H9 (cell line): ENCODE data around the gene ZNF792. TPM values are rescaled to one million over a fixed set of nuclear protein-coding genes. Genes with fewer than 3 reads are reported as not detected.

ENCODE experiments used
- DNase-seq: peaks from one replicate; pipeline ENCODE4 v3.0.0-alpha.2; 2017
- H2AFZ ChIP-seq: one replicate; pipeline ENCODE4 v1.6.1; 2013; ENCODE audit warnings: mild to moderate bottlenecking, low read length, control low read depth, moderate library complexity
- H2AK5ac ChIP-seq: 2 replicates; pipeline ENCODE4 v1.6.1; 2013; ENCODE audit warnings: low read length, control low read depth, mixed read lengths; ENCODE audit not compliant: insufficient read length
- H2BK120ac ChIP-seq: one replicate; pipeline ENCODE4 v1.6.1; 2013; ENCODE audit warnings: low read depth, mild to moderate bottlenecking, low read length, control low read depth, inconsistent platforms; ENCODE audit not compliant: poor library complexity, severe bottlenecking
- H2BK12ac ChIP-seq: 2 replicates; pipeline ENCODE4 v1.6.1; 2013; ENCODE audit warnings: low read length, control low read depth, mixed read lengths, low read depth; ENCODE audit not compliant: insufficient read length
- H2BK15ac ChIP-seq: 2 replicates; pipeline ENCODE4 v1.6.1; 2013; ENCODE audit warnings: low read depth, low read length, control low read depth
- H2BK20ac ChIP-seq: one replicate; pipeline ENCODE4 v1.6.1; 2013; ENCODE audit warnings: low read depth, mild to moderate bottlenecking, low read length, control low read depth, inconsistent platforms; ENCODE audit not compliant: poor library complexity, severe bottlenecking
- H2BK5ac ChIP-seq: 2 replicates; pipeline ENCODE4 v1.6.1; 2013; ENCODE audit warnings: low read length, control low read depth, mixed read lengths; ENCODE audit not compliant: insufficient read length
- H3K14ac ChIP-seq: 2 replicates; pipeline ENCODE4 v1.6.1; 2013; ENCODE audit warnings: low read length, control low read depth; ENCODE audit not compliant: insufficient read depth
- H3K18ac ChIP-seq: 2 replicates; pipeline ENCODE4 v1.6.1; 2013; ENCODE audit warnings: low read depth, mild to moderate bottlenecking, mixed read lengths, low read length, control low read depth; ENCODE audit not compliant: insufficient read length
- H3K23ac ChIP-seq: 2 replicates; pipeline ENCODE4 v1.6.1; 2013; ENCODE audit warnings: low read length, control low read depth, mixed read lengths, low read depth; ENCODE audit not compliant: insufficient read length
- H3K23me2 ChIP-seq: 2 replicates; pipeline ENCODE4 v1.6.1; 2013; ENCODE audit warnings: low read depth, mild to moderate bottlenecking, mixed read lengths, low read length, control low read depth; ENCODE audit not compliant: insufficient read length, poor library complexity, severe bottlenecking
- H3K27ac ChIP-seq: 2 replicates; pipeline ENCODE4 v1.5.1; 2013; ENCODE audit warnings: low read length, control low read depth, mixed read lengths, low read depth; ENCODE audit not compliant: insufficient read length
- H3K27me3 ChIP-seq: 2 replicates; pipeline ENCODE4 v1.6.1; 2013; ENCODE audit warnings: low read length, control low read depth, inconsistent platforms; ENCODE audit not compliant: insufficient read depth
- H3K4ac ChIP-seq: 2 replicates; pipeline ENCODE4 v1.6.1; 2013; ENCODE audit warnings: low read depth, mild to moderate bottlenecking, control low read depth, inconsistent platforms, low read length, moderate library complexity
- H3K4me1 ChIP-seq: 2 replicates; pipeline ENCODE4 v1.6.1; 2013; ENCODE audit warnings: low read length, control low read depth, inconsistent platforms; ENCODE audit not compliant: insufficient read depth
- H3K4me2 ChIP-seq: 2 replicates; pipeline ENCODE4 v1.6.1; 2013; ENCODE audit warnings: low read length, control low read depth, mixed read lengths; ENCODE audit not compliant: insufficient read length, insufficient read depth
- H3K56ac ChIP-seq: 2 replicates; pipeline ENCODE4 v1.6.1; 2013; ENCODE audit warnings: low read depth, mild to moderate bottlenecking, mixed read lengths, low read length, control low read depth; ENCODE audit not compliant: insufficient read length
- H3K79me1 ChIP-seq: 2 replicates; pipeline ENCODE4 v1.6.1; 2013; ENCODE audit warnings: low read depth, mild to moderate bottlenecking, moderate library complexity, low read length, control low read depth, inconsistent platforms; ENCODE audit not compliant: insufficient read depth, poor library complexity, severe bottlenecking
- H3K79me2 ChIP-seq: 2 replicates; pipeline ENCODE4 v1.6.1; 2013; ENCODE audit warnings: low read length, control low read depth, inconsistent platforms; ENCODE audit not compliant: insufficient read depth
- H3K9ac ChIP-seq: 2 replicates; pipeline ENCODE4 v1.6.1; 2013; ENCODE audit warnings: low read length, control low read depth, mixed read lengths; ENCODE audit not compliant: insufficient read length; ENCODE audit errors: extremely low read depth
- H3K9me3 ChIP-seq: one replicate; pipeline ENCODE4 v1.6.1; 2013; ENCODE audit warnings: low read depth, low read length, inconsistent platforms; ENCODE audit not compliant: control insufficient read depth
- H3T11ph ChIP-seq: one replicate; pipeline ENCODE4 v1.6.1; 2013; ENCODE audit warnings: mild to moderate bottlenecking, low read length, control low read depth, inconsistent platforms
- H4K20me1 ChIP-seq: one replicate; pipeline ENCODE4 v1.6.1; 2013; ENCODE audit not compliant: control insufficient read depth, insufficient read length, insufficient read depth
- H4K5ac ChIP-seq: 2 replicates; pipeline ENCODE4 v1.6.1; 2013; ENCODE audit warnings: low read depth, mild to moderate bottlenecking, mixed read lengths, low read length, control low read depth; ENCODE audit not compliant: insufficient read length
- H4K8ac ChIP-seq: replicated peaks from 2 replicates; pipeline ENCODE4 v1.6.1; 2013; ENCODE audit warnings: low read length, control low read depth, mixed read lengths, low read depth; ENCODE audit not compliant: insufficient read length
- H4K91ac ChIP-seq: 2 replicates; pipeline ENCODE4 v1.6.1; 2013; ENCODE audit warnings: low read depth, mild to moderate bottlenecking, moderate library complexity, mixed read lengths, low read length, control low read depth; ENCODE audit not compliant: insufficient read length
- H3K27ac Mint-ChIP-seq, 3 experiments: 2 replicates in 2 of 3; 3 replicates in 1 of 3; pipeline ENCODE4 v1.8.0; 2020 to 2021; ENCODE audit warnings: mixed read lengths in 3 of 3, mild to moderate bottlenecking in 1 of 3, moderate library complexity in 1 of 3
- H3K27me3 Mint-ChIP-seq: 2 replicates; pipeline ENCODE4 v1.8.0; 2021; ENCODE audit warnings: low read depth, mild to moderate bottlenecking, moderate library complexity, mixed read lengths
- H3K36me3 Mint-ChIP-seq, 3 experiments: 2 replicates in 2 of 3; 3 replicates in 1 of 3; pipeline ENCODE4 v1.8.0; 2020 to 2021; ENCODE audit warnings: low read depth in 3 of 3, mixed read lengths in 3 of 3; ENCODE audit not compliant: insufficient read depth in 1 of 3
- H3K4me1 Mint-ChIP-seq, 2 experiments: 2 replicates each; pipeline ENCODE4 v1.8.0; 2020; ENCODE audit warnings: mixed read lengths in 2 of 2
- H3K4me3 Mint-ChIP-seq, 2 experiments: 2 replicates in 1 of 2; 3 replicates in 1 of 2; pipeline ENCODE4 v1.8.0; 2020 to 2021; ENCODE audit warnings: mild to moderate bottlenecking in 2 of 2, mixed read lengths in 2 of 2, moderate library complexity in 1 of 2
- H3K9me3 Mint-ChIP-seq, 2 experiments: 2 replicates in 1 of 2; 3 replicates in 1 of 2; pipeline ENCODE4 v1.8.0; 2020; ENCODE audit warnings: mild to moderate bottlenecking in 2 of 2, mixed read lengths in 2 of 2, moderate library complexity in 1 of 2
- WGBS: extraction: QIAGEN DNeasy Blood & Tissue Kit; methylation state at CpG from one replicate; pipeline ENCODE4 v1.1.7; 2013; ENCODE audit warnings: missing lambda C conversion rate, low lambda C conversion rate, mixed read lengths; ENCODE audit not compliant: insufficient read length; ENCODE audit errors: extremely low coverage; 5-methylcytosine and 5-hydroxymethylcytosine counted together
- long read RNA-seq: library from polyadenylated mRNA; unstranded; transcript quantifications from one replicate; pipeline ENCODE4 v2.0.0, GENCODE V29; 2020
- total RNA-seq: library from RNA; stranded (reverse); gene quantifications from 2 replicates; pipeline ENCODE4 v1.2.1, GENCODE V29; 2021
- TF ChIP-seq, protein P1 (sequence below): fragments of 200-600 bp; sonication (generic); conservative IDR thresholded peaks from 3 replicates; pipeline ENCODE4 v1.8.0; 2021; ENCODE audit warnings: antibody characterized with exemption, mild to moderate bottlenecking

ZNF792 gene
- total RNA-seq, result 7.6 and 8.3 TPM in 2 replicates
- long read RNA-seq, transcript ZNF792-201 (4 exons, 3,888 nt), result major isoform, 26 of 32 reads
- long read RNA-seq, partial matches to known transcripts, result 0 of 32 reads
- long read RNA-seq, other reads (novel, unspliced or antisense), result 6 of 32 reads

DNA sequence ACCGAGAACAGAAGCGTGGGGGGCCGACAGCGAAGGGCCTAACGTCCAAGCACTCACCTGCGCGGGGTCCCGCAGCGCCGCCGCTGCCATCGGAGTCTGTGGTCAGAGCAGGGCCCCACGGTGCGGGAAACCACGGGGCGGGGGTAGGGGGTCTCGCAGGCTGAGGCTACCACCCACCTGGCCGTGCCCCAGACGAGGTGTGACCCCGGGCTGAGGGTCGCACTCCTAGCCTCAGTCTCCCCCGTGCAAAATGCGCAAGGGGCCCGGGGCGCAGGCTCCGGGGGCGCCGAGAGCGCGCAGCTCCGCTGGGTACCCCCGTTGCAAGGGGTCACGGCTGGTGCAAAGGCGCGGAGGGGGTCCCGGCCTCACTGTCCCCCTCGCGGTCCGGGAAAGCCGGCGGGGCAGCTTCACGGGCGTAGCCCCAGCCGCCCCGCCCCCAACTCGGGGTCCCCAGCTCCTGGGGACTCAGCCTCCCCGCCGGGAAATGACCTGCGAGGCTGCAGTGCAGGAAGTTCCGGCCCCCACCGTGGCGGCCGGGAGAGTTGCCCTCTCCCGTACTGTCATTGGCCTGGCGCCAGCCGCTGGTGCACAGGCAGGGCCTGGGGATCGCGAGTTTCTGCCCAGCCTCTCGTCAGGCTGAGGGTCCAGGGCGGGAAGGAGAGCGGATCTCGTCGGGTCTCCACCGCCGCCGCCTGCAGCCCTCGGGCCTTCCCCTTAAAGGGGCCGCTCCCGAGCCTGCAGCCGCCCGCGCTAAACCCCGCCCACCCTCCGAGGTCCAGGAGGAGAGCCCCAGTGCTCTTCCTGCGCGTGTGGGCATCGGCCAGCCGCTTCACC, at the start of gene ZNF792:
Gene ZNF792 (minus strand): TSS at position 657 of the 834 bp plus-strand sequence. CDS start 567 bp downstream, at position 90.
- Histone ChIP-seq H3K9ac (peak within 1 kb of the TSS; percentile 42), H2BK12ac (no peak within 1 kb of the TSS), H3K79me2 (peaks cover 2% of the 10 kb centered on the region; the same call in 1 of the 2 replicates), H2BK15ac (no peak within 1 kb of the TSS; the same call in 1 of the 2 replicates), H2BK20ac (no peak within 1 kb of the TSS), H3K14ac (no peak within 1 kb of the TSS; the same call in 1 of the 2 replicates), H3K9me3 (peaks cover 23% of the 10 kb centered on the region), H3K18ac (no peak within 1 kb of the TSS), H4K91ac (no peak within 1 kb of the TSS), H3K56ac (no peak within 1 kb of the TSS), H2BK120ac (no peak within 1 kb of the TSS), H3K27me3 (no peaks in the 10 kb centered on the region), H3K79me1 (no peaks in the 10 kb centered on the region), H3K23me2 (peaks cover 6% of the 10 kb centered on the region), H3K4me1 (peaks cover 6% of the 10 kb centered on the region; the same call in 1 of the 2 replicates), H3K4ac (no peak within 1 kb of the TSS), H3K23ac (no peak within 1 kb of the TSS), H3T11ph (no peak within 1 kb of the TSS), H3K27ac (no peak within 1 kb of the TSS), H2AFZ (no peak within 1 kb of the TSS), H2AK5ac (no peak within 1 kb of the TSS), H4K8ac (no peak within 1 kb of the TSS), H3K4me2 (peak within 1 kb of the TSS; percentile 84), H2BK5ac (no peak within 1 kb of the TSS), H4K20me1 (no peaks in the 10 kb centered on the region), H4K5ac (no peak within 1 kb of the TSS)
- WGBS, result no CpG with 5 or more reads among the region's 78 CpGs
- TF ChIP-seq, protein P1, sequence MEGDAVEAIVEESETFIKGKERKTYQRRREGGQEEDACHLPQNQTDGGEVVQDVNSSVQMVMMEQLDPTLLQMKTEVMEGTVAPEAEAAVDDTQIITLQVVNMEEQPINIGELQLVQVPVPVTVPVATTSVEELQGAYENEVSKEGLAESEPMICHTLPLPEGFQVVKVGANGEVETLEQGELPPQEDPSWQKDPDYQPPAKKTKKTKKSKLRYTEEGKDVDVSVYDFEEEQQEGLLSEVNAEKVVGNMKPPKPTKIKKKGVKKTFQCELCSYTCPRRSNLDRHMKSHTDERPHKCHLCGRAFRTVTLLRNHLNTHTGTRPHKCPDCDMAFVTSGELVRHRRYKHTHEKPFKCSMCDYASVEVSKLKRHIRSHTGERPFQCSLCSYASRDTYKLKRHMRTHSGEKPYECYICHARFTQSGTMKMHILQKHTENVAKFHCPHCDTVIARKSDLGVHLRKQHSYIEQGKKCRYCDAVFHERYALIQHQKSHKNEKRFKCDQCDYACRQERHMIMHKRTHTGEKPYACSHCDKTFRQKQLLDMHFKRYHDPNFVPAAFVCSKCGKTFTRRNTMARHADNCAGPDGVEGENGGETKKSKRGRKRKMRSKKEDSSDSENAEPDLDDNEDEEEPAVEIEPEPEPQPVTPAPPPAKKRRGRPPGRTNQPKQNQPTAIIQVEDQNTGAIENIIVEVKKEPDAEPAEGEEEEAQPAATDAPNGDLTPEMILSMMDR, result no peak
- Mint-ChIP-seq H3K27ac (peak within 1 kb of the TSS in 1 of 3 experiments; percentile 19; a peak in 1 of 7 replicates), H3K4me3 (peak within 1 kb of the TSS; percentile 82 to 90), H3K36me3 (peaks cover 36 to 46% (median 39%) of the 10 kb centered on the region in 3 experiments), H3K27me3 (peaks cover 36% of the 10 kb centered on the region), H3K9me3 (peaks cover 44 to 59% of the 10 kb centered on the region in 2 experiments), H3K4me1 (peaks cover 19 to 31% of the 10 kb centered on the region in 2 experiments)
- peak; percentile 82 for DNase-seq
